Ovary (tissue), 3 donors: ENCODE data around the gene LYSET.

Source experiments
- CTCF ChIP-seq, 3 donors: fragments of 450-650 bp in 2 of 3; fragments of 200-600 bp in 1 of 3; IDR thresholded peaks; one replicate each; pipeline versions ENCODE4 v1.5.1 to v1.8.0; 2016 to 2022; ENCODE audit warnings: antibody characterized with exemption in 3 of 3, mild to moderate bottlenecking in 1 of 3
- POLR2A ChIP-seq: fragments of 450-650 bp; IDR thresholded peaks from one replicate; pipeline ENCODE4 v1.6.1; 2017; ENCODE audit warnings: antibody characterized with exemption, mild to moderate bottlenecking, moderate library complexity
- donor health status: DM: no; HTN: no; CAD: no.

- TF ChIP-seq CTCF (IDR thresholded peaks at IDR 0.05), result no peak
- TF ChIP-seq POLR2A, result no peak
Measured at GRCh38 chr14:93195316-93195999, 10.3 kb downstream of the LYSET start.
